Fibroblast of peridontal ligament (primary cell): Measurements from ENCODE around the gene SLC19A2.
A peak's percentile ranks its signal among the peaks of the same experiment; 100 is the strongest.
"Not testable (repeated sequence)": the region's sequence is repeated elsewhere in the genome, so short reads cannot be mapped to it uniquely, and the experiment has no call there.

Experiments
- DNase-seq: peaks from one replicate; pipeline ENCODE4 v3.0.0-alpha.2; 2010; ENCODE audit errors: extremely low read depth

The SLC19A2 gene

DNA sequence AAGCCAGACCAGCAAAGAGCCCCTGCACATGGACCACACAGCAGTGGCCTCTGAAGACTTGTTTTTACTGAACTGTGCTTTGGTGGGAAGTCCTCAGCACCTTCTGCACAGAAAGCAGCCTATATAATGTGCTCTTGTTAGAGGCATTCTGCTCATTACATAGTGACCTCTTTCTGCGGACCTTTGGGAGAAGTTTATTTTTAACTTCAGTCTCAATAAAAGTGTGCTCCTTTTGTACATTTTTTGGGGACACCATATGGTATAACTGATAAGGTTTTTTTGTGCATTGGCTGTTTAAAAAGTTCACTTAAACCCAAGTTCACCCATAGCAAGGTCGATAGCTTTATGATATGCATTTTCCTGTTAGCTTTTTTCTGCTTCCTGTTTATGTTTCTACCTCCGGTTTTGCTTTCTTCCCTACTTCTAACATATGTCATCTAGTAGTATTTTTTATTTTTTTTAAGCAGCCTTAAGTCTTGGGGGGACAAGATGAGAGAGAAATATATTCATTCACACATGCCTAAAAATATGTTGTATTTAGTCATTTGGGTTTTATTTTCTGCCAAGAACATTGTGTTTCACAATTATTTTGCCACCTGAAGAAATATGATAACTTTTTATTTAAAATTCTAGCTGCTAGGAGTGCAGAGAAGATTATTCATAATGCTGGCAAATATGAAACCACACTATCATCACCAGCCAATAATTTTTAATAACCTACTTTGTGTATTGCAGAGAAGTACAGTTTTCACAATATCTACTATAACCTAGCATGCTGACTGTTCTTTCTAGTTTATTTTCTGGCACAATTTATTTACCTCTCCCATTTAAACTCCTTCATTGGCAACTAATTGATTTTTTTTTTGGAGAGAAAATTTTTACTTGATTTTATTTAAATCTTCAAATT lies 22.9 kb upstream of the SLC19A2 start:
- no peak for DNase-seq

DNA sequence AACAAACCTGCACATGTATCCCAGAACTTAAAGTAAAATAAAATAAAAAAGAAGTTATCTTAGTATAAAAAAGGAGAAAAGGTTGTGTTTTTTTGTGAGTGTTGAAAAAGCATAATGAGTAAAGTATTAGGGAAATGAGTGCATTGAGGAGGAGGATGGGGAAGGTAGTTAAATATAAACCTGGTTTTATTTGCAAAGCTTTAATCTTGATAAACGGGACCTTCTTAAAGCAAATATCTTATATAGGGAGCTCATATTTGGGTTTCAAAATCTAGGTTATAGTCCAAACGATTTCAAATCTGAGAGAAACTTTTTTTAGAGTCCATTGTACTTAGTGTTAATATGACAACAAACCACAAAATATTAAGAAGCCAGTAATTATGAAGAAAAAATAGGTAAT lies 21.7 kb upstream of the SLC19A2 start:
- DNase-seq, result no peak

DNA sequence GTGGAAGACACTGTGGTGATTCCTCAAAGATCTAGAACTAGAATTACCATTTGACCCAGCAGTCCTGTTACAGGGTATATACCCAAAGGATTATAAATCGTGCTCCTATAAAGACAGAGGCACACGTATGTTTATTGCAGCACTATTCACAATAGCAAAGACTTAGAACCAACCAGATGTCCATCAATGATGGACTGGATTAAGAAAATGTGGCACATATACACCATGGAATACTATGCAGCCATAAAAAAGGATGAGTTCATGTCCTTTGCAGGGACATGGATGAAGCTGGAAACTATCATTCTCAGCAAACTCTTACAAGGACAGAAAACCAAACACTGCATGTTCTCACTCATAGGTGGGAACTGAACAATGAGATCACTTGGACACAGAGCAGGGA lies 17.9 kb upstream of the SLC19A2 start:
- DNase-seq, result not testable (repeated sequence)

DNA sequence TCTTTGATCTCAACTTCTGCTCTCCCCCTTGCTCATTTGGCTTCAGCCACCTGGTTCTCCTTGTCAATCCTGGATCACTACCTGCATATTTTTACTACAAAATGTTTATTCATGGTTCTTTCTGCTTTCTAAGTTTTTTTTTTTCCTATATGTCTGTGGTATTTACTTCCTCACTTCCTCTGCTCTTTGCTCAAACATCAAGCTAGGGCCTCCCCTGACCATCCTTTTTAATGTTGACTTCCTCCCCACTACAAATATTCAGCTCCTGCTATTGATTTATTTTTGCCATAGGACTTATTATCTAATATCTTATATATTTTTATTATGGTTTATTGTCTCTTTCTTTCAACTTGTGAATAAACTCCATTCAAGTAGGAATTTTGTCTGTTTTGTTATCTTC lies 14.1 kb upstream of the SLC19A2 start:
- DNase-seq, result no peak

DNA sequence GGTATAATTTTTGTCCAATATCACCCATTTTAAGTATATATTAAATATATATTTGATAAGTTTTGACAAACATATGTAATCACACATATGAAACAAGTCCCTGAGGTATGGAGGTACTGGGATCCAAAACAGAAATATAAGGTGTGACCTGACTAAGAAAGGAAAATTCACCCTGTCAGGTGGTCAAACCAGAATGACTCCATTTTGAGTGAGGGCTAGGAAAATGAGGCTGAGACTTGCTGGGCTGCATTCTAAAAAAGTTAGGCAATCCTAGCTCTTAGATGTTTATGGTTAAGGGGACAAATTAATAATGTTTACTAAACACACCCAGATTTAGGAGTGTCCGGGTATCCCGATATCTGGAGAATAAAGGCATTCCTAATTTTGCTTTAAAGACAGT lies 11.6 kb upstream of the SLC19A2 start:
- no peak for DNase-seq

DNA sequence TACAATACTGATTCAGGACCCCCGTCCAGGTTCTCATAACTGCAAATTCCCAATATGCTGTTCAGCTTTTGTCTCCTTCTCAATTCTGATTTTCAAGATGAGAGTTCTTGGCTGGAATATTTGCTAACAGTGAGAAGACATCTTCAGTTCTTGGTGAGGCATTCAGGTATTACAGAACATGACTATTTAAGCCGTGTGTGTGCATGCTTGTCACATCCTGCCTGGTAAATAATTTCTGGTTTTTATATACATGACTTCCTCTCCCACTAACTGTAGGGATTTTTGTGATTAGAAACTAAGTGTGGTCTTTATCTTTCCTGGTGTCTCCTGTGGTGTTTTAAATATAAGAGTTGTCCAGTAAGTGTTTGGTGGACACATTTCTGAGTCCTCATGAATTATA lies 10.2 kb upstream of the SLC19A2 start:
- no peak for DNase-seq

DNA sequence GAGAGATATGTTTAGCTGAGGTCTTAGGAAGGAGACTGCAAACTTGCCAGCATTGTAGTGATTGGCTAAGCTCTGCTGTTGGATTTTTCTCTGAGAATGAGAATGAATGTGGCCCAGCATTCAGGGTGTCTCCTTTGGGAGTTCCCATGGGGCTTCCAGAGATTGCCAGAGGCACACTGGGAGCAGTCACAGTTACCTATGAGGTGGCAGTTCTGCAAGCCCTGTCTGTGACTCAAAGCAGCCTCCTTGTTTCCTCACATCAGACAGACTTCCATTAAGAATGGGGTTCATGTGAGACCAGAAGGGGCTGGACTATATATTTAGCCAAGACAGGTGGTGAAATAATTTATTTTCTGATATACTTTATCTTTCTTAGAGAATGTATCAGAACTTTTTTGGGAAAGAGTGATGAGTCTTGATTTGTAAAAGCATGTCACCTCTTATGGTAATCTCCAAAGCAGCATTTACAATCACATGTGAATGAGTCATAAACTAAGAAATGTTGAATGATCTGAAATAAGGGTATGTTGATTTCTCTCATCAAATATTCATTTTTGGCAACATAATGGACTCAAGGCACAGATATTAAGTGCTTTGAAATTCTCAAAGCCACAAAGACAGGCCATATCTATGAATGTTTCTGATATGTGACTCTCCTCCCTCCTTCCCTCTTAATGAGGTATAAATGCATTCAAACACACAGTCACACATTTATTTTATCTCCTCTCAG lies 9.5 kb upstream of the SLC19A2 start:
- DNase-seq, result peak; percentile 13

DNA sequence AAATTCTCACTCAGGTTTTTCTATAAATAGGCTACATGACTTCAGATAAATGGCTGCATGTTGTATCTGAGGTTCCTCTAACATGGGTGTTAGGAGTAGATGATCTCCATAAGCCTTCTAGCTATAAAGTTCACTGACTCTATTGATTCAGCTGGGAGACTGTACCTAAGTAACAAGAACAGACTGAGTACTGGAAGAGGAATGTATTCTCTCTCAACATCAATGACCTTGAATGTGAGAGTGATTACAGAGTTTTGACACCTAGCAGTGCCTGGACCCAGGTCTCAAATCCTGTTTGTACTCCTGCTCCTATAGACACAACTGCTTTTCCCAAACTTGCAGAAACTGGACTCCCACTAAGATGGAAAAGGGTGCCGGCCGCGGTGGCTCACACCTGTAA lies 8.6 kb upstream of the SLC19A2 start:
- no peak for DNase-seq

DNA sequence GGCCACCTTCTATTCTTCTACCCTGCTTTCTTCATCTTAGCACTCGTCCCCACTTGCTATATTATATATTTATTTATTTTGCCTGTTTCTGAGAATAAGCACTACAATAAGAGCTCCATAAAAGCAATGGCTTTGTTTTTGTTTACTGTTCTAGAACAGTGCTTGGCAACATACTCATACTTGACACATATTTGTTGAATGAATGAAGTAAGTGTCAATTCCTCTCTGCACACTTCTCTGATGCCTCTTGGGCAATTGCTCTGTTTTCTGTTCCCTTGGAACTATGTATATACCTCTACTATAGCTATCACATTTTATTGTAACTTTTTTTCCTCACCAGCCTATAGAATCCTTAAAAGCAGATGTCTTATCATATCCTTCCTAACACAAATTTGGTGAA lies 7.5 kb upstream of the SLC19A2 start:
- DNase-seq, result no peak

DNA sequence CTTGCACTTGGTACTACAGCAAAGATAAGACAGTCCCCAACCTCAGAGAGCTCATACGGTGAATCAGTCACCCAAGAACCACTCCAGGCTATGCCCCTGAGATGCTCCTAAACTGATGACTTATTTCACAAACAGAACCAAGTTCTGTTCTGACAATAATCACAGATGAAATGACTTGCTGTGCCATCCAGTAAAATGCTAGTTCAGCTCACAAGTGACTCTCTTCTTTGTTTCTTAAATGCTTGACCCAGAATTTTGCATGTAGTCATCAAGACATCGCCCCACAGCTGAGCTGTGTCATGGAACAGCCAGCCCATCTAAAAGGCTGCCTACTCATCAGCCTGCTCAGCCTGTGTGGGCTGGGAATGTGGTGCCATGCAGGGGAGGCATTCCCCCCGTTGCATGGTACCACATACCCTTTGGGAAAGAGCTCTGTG lies 6.1 kb upstream of the SLC19A2 start:
- DNase-seq, result no peak

DNA sequence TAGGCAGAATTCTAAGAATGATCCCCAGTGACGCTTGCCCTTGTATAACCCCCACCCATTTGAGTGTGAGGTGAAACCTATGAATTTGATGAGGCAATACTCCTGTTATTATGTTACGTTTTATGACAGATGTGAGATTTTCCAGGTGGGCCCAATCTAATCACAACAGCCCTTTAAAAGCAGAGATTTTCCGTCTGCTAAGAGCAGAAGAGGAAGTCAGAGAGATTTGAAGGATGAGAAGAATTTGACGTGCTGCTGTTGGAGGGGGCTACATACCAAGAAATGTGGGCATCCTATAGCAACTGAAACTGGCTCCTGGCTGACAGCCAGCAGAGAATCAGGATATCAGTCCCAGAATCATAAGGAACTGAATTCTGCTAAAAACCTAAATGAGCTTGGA lies 2.4 kb upstream of the SLC19A2 start:
- no peak for DNase-seq

DNA sequence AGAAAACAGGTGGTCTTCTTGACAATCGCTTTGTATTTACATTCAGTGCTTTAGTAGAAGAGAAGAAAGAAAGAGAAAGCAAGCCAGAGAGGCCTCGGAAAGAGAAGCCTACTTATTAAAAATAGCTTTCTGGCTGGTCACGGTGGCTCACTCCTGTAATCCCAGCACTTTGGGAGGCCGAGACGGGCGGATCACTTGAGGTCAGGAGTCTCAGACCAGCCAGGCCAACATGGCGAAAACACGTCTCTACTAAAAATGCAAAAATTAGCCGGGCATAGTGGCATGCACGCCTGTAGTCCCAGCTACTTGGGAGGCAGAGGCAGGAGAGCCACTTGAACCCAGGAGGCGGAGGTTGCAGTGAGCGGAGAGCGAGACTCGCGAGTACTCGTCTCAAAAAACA lies 1.8 kb upstream of the SLC19A2 start:
- no peak for DNase-seq

DNA sequence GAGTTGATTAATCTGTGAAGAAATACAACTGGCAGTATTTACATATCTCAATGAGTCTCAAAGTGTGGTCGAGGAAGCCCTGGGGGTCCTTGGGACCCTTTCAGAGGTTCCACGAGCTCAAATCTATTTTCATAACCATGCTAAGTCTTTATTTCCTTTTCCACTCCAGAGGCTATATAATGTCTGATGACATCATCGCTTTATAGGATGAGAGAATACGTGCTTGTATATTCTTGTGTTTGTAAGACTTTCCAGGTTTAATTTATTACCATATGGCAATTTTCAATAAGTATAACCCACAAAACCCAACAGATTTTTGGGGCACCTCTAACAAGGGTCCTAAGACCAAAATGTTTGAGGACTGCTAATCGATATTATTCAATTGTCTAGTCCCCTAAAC lies 1.4 kb upstream of the SLC19A2 start:
- no peak for DNase-seq

DNA sequence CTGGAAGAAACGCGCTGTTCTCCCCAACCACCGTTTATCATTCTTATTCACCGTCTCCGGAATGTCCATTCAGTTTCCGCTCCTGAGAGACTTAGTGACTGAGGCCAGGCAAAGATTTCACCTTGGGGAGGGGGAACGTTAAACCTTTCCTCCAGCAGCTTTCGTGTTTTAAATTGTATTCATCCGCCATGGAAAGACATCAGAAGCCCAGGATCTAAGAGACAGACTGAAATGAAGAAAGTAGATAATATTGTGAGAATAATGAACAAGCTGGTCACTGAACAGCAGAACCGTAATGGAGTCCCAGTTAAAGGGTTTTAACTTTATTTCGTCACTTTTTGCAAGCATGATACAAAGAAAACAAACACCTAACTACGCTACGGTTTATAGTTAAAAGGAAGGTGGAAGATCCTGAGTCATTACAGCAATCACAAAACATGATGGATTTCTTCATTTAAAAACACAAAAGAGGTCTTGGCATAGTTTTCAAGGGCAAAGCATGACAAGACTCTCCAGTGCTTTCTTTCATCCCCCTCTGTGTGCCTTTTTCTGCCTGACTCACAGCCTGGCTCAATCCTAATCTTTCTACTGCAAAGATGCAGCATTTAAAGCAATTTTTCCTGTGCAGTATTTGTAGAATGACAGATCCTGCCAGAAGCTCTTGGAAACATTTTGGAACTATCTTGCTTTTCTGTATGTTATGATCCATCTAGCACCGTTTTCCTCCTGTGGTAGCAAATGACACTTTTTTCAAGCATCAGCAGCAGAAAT lies 722 bp upstream of the SLC19A2 start:
- peak; percentile 67 for DNase-seq

DNA sequence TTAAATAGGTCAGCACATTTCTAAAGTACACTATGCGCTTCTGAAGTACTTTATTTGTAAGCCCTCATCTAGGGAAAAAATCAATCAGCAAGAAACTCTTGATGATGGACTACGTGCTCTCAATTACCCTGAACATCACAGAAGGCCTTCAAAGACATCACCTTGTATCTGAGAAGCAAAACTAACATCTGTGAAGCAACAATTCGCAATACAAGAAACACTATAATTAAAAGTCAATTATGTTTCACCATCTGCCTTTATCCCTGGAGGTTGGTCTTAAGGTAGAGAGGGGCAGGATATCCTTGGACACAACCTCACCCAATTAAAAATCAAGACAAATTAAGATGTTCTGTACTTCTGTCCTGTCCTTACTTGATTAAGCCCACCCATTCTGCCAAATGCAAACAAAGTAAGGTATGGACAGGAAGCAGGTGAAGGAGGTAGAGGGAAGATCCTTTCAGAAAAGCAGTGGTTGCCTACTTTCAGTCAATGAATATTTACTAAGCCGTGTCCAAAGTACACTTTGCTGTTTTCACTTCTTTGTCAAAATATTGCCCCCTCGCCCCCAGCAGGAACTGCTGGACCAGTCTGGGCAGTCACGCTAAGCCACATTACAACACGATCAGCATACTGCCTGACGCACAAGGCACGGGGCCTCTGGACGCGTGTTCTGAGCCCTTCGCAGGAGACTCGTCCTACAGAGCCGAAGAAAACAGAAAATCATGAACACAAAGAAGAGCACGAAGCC lies 887 bp downstream of the SLC19A2 start:
- peak; percentile 75 for DNase-seq

DNA sequence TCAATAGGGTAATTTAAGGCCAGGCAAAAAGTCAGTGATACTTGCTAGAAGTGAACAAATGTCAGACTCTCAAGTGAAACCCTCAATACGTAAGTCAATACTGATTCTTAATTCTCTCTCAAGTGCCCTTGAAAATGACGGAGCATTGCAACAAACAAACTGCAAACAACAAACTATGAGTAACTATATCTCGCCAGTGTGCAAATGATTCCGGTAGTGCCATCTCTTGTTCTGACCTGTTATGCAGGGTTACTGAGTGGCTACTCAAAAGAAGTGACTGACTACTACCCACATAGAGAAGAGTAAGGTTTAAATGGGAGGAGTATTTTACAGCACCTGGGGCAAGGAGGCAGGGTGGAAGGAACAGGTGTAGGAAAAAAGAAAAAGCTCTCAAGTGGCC lies 1.6 kb downstream of the SLC19A2 start:
- peak; percentile 14 for DNase-seq

DNA sequence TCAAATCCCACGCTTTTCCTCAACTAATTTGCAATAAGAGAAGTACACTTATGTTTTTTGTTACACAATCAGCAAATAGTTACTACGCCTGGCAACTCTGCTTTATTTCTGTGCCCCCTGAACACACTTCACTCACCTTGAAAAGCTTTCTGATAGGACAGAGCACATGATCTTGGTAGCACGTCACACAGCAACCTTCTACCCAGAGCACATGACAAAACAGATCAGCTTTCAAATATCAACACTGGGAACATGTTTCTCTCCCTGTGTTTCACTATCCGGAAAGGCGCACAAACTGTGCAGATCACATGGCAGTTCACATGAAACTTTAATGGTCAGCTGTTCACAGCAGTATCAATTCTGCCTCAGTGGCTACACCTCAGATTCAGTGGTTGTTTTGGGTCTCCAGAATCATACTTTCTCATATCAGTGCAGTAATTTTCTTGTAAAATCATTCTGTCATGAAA lies 2.2 kb downstream of the SLC19A2 start:
- peak; percentile 75 for DNase-seq

DNA sequence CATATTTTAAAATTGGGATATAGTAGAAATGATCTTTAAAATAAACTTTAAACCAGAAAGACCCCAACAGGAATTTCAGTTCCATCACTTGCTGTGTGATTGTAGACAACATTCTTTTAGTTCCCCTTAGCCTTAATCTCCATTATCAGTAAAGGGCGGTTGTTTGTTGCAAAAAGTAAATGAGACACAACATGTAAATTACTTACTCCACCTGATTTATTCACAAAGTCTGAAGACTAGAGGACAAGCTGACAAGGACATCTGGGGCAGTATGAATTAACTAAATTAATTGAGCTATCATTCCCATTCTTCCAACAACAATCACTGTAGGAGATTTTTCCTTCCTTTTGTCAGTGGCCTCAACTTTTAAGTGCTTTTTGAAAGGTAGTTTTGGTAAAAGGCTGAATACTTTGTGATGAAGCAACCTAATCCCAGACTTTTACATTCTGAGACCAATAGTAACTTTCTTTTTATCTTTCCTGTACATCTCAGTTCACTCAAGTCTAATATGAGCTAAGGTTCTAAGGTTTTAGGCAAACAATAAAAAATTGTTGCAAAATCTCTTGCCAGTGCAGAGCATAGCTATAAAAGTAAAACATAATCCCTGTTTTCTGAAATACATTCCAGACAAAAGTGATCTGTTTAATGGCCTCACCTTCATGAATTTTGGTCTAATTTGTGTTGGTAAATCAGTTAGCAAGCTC lies 6.2 kb downstream of the SLC19A2 start:
- DNase-seq, result no peak

DNA sequence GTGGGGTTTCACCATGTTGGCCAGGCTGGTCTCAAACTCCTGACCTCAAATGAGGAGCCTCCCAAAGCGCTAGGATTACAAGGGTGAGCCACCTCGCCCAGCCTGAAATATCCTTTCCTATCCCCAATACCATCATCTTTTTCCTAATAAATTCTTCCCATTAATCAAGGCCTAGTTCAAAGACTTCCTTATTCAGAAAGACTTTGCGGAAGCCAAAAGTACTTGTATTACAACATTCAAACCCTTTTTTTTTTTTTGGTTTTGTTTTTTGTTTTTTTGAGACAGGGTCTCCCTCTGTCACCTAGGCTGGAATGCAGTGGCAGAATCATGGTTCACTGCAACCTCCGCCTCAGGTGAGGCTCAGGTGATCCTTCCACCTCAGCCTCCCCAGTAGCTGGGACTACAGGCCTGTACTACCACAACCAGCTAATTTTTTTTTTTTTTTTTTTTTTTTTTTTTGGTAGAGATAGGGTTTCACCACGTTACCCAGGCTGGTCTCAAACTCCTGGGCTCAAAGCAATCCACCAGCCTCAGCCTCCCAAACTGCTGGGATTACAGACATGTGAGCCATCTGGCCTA lies 7.6 kb downstream of the SLC19A2 start:
- no peak for DNase-seq

DNA sequence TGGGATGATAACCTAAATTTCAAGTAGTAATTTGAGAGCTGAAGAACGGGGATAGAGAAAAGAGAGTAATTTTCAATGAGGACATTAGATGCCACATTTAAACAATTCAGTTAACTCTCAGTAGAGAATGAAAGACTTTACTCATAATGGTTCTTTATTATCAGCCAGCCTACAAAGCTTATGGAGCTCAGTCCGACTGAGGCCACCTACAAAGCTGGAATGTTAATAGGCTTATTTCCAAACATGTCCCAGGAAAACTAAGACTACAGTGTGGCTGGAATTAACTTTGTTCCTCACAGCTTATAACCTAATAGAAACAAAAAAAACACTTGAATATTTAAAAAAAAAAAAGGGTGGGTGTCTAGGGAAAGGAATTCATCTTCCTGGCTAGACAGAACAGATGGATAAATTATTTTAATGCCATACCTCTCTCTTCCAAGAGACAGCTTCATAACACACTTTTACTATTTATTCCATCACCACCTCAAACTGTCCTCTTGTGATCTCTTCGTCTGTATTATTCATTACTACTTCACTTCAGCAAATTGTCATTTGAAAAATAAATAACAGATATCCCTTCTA lies 9.8 kb downstream of the SLC19A2 start:
- DNase-seq, result no peak
